ENCODE measurements around the gene SUN2.

SUN2 gene

DNA sequence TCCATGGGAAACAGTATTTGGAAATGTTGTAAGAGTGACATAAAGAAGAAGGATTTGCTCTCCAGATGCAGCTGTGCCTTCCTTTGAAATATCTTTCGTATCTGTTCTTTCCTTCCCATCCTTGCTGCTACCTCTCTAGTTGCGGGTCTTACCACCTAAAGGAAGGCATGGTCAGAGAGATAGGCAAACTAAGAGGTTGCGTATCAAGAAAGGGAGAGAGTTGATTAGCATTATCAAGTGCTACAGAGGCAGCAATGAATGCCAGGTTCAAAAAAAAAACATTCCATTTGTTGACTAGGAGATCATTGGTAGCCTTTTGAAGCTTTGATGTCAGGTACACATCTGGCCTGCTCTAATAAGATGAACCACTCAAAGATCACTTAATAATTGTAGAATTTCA lies 45.4 kb downstream of the SUN2 start:
- Histone ChIP-seq H3K36me3 (ENCODE audit: control insufficient read depth, insufficient read depth, low read length, severe bottlenecking) (peaks cover 9% of the 10 kb centered on the region), H3K4me1 (ENCODE audit: control insufficient read depth, insufficient read depth, low read length) (peaks cover 12% of the 10 kb centered on the region), H3K4me3 (ENCODE audit: low read length) (no peak overlapping the region), H3K27me3 (replicated peaks; ENCODE audit: control insufficient read depth, insufficient read depth, low read length) (no peaks in the 10 kb centered on the region), H3K9ac (ENCODE audit: low read length) (no peak overlapping the region), H3K9me3 (ENCODE audit: control insufficient read depth, low read length) (no peaks in the 10 kb centered on the region)
- no peak for DNase-seq (ENCODE audit: low read depth)

DNA sequence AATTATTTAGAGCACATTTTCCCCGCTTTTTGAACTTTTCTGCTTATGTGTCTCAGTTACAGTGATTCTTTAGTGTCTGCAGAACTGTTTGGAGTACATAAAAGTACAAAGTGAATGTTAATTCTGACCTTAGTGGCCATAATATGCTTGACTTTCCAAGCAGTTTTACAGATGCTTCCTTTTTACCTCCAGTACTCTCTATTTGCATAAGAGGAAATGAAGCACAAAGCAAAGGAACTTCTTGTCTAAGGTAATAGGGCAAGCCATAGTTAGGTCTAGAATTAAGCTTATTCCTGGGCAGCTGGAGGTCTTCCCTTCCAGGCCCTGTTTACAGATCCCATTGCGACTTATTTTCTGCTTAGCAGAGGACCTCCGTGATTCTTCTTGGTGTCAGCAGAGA lies 46.5 kb downstream of the SUN2 start:
- Histone ChIP-seq H3K4me3 (ENCODE audit: low read length) (no peak overlapping the region), H3K4me1 (ENCODE audit: control insufficient read depth, insufficient read depth, low read length) (peaks cover 19% of the 10 kb centered on the region), H3K9me3 (ENCODE audit: control insufficient read depth, low read length) (no peaks in the 10 kb centered on the region), H3K27me3 (replicated peaks; ENCODE audit: control insufficient read depth, insufficient read depth, low read length) (no peaks in the 10 kb centered on the region), H3K9ac (ENCODE audit: low read length) (no peak overlapping the region), H3K36me3 (ENCODE audit: control insufficient read depth, insufficient read depth, low read length, severe bottlenecking) (peaks cover 9% of the 10 kb centered on the region)
- no peak for DNase-seq (ENCODE audit: low read depth)

DNA sequence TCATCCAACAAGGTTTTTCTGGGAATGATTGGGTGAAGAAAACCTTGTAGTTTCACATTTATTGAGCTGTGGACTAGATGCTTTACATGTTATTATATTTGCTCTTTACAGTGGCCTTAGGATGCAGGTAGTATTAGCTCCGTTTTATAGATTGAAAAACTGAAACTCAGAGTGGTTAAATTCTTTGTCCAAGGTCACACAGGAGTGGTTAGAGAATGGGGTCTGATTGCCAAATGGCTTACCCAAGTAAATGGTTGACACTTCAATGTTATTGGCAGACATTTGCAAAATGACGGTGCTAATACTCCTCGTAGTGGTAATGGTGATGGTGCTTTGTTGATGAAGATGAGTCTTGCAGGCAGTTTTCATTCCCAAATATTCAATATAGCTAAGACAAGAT lies 47.8 kb downstream of the SUN2 start:
- Histone ChIP-seq H3K4me3 (ENCODE audit: low read length) (no peak overlapping the region), H3K4me1 (ENCODE audit: control insufficient read depth, insufficient read depth, low read length) (peaks cover 19% of the 10 kb centered on the region), H3K36me3 (ENCODE audit: control insufficient read depth, insufficient read depth, low read length, severe bottlenecking) (peaks cover 9% of the 10 kb centered on the region)

DNA sequence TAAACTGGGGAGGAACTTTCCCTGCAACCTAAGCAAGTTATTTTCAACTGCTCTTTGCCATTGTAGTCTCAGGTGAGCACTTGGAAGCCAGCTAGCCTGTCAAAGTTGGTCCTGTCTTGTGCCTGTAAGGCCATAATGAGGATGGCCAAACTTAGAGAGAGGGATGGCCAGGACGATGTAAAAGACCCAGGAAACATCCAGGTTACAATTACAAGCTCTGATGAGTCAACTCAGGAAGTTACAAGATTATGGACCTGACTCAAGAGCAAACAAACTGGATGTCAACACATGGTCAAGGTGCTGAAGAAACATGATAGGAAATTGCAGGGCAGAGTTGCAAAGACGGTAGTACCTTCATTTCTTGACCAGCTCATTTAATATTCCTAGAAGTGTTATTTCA lies 48.5 kb downstream of the SUN2 start:
- Histone ChIP-seq H3K27me3 (replicated peaks; ENCODE audit: control insufficient read depth, insufficient read depth, low read length) (no peaks in the 10 kb centered on the region), H3K4me1 (ENCODE audit: control insufficient read depth, insufficient read depth, low read length) (peaks cover 19% of the 10 kb centered on the region), H3K4me3 (ENCODE audit: low read length) (peak overlapping the region; percentile 83), H3K9ac (ENCODE audit: low read length) (peak overlapping the region; percentile 91), H3K36me3 (ENCODE audit: control insufficient read depth, insufficient read depth, low read length, severe bottlenecking) (peaks cover 9% of the 10 kb centered on the region), H3K9me3 (ENCODE audit: control insufficient read depth, low read length) (no peaks in the 10 kb centered on the region)
- peak; percentile 51 for DNase-seq (ENCODE audit: low read depth)

More for the DNA sequence above, 47.8 kb downstream of the SUN2 start:
- no peak for DNase-seq (ENCODE audit: low read depth)
- no peak overlapping the region for H3K9ac ChIP-seq (ENCODE audit: low read length)
- no peaks in the 10 kb centered on the region for H3K9me3 ChIP-seq (ENCODE audit: control insufficient read depth, low read length)
- no peaks in the 10 kb centered on the region for H3K27me3 ChIP-seq (replicated peaks; ENCODE audit: control insufficient read depth, insufficient read depth, low read length)

DNA sequence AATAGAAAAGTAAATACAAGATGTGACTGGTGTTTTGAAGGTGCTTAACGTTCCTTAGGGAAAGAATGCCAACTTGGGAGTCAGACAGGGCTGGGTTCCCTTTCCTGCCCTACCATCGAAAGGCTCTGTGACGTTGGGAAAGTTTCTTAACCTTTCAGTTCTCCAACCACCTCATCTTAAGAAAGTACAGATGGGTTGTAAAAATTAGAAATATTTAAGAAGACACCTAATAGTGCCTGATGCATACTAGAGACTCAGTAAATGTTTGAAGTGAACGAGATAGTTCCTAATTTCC lies 49.0 kb downstream of the SUN2 start:
- no peaks in the 10 kb centered on the region for H3K27me3 ChIP-seq (replicated peaks; ENCODE audit: control insufficient read depth, insufficient read depth, low read length)
- peaks cover 19% of the 10 kb centered on the region for H3K4me1 ChIP-seq (ENCODE audit: control insufficient read depth, insufficient read depth, low read length)
- H3K4me3 ChIP-seq (ENCODE audit: low read length) = peak overlapping the region; percentile 83
- H3K36me3 ChIP-seq (ENCODE audit: control insufficient read depth, insufficient read depth, low read length, severe bottlenecking) = peaks cover 9% of the 10 kb centered on the region
- H3K9me3 ChIP-seq (ENCODE audit: control insufficient read depth, low read length) = no peaks in the 10 kb centered on the region
- DNase-seq (ENCODE audit: low read depth) = peak; percentile 57
- H3K9ac ChIP-seq (ENCODE audit: low read length) = peak overlapping the region; percentile 91

DNA sequence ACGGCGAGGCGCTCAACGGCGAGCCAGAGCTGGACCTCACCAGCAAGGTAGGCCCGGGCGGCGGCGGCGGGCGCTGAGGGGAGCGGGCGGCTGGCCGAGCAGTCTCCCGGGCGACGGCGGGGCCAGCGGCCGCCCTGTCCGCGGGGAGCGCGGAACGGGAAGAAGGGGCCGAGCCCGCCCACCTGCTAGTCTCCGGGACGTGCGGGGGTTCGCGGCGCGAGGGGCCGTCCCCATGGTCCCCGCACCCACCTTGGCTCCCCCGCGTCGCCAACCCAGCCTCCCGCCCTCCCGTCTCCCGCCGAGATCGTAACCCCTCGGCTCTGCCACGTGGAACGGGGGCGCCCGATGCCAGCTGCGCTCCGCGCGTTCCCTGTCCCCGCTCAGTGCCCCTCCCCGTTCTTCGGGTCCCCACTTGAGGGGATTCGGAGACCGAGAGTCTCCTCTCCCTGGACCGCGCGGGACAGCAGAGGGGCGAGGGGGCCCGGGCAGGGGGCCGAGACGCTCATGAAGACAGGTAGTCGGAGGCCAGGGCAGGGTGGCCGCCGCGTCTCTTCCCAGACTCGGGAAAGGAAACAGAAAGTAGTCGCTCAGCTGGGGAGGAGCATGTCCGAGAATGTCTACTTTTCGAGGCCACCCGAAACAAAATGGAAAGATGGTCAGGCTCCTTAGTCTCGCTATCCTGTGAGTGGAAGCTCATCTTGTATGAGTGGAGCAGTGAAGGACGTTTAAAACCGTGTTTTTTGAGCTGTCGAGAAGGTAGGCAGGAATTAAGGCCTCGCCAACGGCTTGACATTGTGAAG lies 49.5 kb downstream of the SUN2 start:
- H3K36me3 ChIP-seq (ENCODE audit: control insufficient read depth, insufficient read depth, low read length, severe bottlenecking) = peaks cover 9% of the 10 kb centered on the region
- H3K4me3 ChIP-seq (ENCODE audit: low read length) = peak overlapping the region; percentile 83
- H3K9ac ChIP-seq (ENCODE audit: low read length) = peak overlapping the region; percentile 91
- H3K9me3 ChIP-seq (ENCODE audit: control insufficient read depth, low read length) = no peaks in the 10 kb centered on the region
- peak; percentile 78 for DNase-seq (ENCODE audit: low read depth)
- peaks cover 22% of the 10 kb centered on the region for H3K4me1 ChIP-seq (ENCODE audit: control insufficient read depth, insufficient read depth, low read length)
- H3K27me3 ChIP-seq (replicated peaks; ENCODE audit: control insufficient read depth, insufficient read depth, low read length) = no peaks in the 10 kb centered on the region

DNA sequence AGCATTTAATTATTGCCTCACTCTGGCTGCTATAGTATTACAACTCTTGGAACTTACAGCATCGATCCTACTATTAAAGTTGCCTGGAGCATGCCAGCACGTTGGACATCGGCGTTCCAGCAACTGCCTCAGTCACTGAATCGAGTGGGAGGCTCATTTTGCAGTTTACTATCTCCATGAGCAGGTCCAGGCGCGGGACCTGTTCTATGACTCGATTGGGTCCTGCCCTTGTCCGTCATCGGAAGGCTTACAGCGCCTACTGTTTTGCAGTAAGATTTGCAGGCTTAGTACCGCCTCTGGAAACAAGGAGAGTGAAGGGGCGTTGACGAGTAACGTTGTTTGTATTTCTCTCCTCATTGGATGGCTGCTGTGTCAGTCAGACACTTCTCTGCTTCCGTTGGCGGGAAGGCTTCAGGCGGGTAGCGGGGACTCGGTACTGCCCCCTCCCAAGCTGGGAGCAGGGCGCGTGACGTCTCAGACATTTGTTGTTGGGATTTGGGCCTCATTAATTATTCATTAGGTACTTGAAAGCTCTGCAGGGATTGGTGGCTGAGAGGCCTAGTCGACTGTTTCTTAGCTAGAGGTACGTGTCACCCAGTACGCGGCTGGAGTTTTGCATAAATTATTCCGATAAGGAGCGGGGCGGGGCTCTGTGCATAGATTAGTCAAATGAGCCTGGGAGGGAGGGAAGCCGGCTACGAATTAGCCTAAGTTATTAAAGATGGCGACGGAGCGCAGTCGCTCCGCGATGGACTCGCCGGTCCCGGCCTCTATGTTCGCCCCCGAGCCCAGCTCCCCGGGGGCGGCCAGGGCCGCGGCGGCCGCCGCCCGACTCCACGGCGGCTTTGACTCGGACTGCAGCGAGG lies 50.3 kb downstream of the SUN2 start, which contains the start of gene GTPBP1:
Gene GTPBP1, plus strand, starts transcription at position 710 of the 866 bp plus-strand sequence. Its CDS starts 12 bp downstream, at position 722.
- peak within 1 kb of the TSS; percentile 83 for H3K4me3 ChIP-seq (ENCODE audit: low read length)
- H3K9me3 ChIP-seq (ENCODE audit: control insufficient read depth, low read length) = no peaks in the 10 kb centered on the region
- H3K9ac ChIP-seq (ENCODE audit: low read length) = peak within 1 kb of the TSS; percentile 91
- DNase-seq (ENCODE audit: low read depth) = peak; percentile 100
- H3K36me3 ChIP-seq (ENCODE audit: control insufficient read depth, insufficient read depth, low read length, severe bottlenecking) = peaks cover 9% of the 10 kb centered on the region
- peaks cover 24% of the 10 kb centered on the region for H3K4me1 ChIP-seq (ENCODE audit: control insufficient read depth, insufficient read depth, low read length)
- H3K27me3 ChIP-seq (replicated peaks; ENCODE audit: control insufficient read depth, insufficient read depth, low read length) = no peaks in the 10 kb centered on the region

DNA sequence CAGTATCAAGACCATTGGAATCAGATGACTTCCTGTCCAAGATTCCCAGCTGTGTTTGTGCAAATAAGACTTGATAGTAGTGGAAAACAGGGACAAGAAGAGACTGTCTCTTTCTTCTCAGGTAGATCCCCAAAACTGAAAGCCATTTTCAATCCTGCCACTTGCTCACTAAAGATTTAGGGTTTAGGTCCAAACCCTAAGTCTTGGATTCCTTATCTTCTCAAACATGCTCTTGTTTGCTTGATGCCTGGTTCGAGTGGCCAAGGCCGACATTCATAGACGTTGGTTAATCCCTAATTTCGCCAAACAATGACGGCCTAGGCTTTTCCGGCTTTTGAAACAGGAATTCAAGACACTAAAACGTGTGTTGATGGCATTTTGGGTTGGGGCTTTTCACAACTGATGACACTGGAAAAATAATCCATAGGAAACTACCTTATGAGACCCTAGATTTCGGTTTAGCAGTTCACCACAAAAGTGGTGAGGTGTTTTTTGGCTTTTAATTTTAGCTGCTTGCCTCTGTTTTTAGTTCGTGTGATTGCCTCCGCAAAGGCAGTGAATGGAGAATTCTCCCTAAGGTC lies 51.1 kb downstream of the SUN2 start:
- Histone ChIP-seq H3K4me3 (ENCODE audit: low read length) (peak overlapping the region; percentile 74), H3K36me3 (ENCODE audit: control insufficient read depth, insufficient read depth, low read length, severe bottlenecking) (peaks cover 3% of the 10 kb centered on the region), H3K9me3 (ENCODE audit: control insufficient read depth, low read length) (no peaks in the 10 kb centered on the region), H3K9ac (ENCODE audit: low read length) (peak overlapping the region; percentile 54), H3K27me3 (replicated peaks; ENCODE audit: control insufficient read depth, insufficient read depth, low read length) (no peaks in the 10 kb centered on the region), H3K4me1 (ENCODE audit: control insufficient read depth, insufficient read depth, low read length) (peaks cover 26% of the 10 kb centered on the region)
- DNase-seq (ENCODE audit: low read depth) = no peak

DNA sequence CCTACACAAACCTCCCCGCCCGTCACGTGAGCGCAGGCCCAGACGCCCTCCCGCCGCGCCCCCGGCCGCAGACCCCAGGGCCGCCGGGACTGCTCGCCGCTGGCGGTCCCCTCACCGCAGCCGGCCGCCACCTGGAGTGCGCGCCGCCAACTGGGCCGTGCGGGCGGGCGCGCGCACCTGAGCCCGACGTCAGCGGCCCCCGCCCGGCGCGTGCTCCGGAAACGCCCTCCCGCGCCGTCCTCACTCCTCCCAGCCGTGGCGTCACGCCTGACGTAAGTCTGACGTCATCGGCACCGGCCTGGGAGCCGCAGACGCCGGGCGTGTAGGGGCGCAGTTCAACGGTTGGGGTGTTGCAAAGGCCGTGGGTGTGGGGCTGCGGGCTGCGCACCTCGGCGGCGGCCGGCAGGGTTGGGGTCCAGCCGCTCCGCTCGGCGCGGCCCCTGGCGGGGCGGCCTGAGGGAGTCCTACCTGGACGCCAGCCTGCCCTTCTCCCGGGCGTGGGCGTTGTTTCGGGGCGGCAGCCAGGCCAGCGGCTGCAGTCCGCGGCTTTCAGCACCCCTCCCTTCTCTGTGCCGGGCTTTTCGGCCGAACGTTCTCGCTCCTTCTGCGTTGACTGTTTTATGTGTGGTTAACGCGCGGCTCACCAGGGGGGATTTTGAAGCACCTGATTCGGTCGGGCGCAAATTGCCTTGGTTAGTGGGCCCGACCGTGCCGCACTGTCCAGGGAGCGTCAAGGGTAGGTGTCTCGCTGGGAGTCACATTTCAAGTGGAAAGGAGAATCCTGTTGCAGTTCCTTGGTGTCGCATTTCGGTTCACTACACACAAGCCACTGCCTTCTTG lies 54.8 kb downstream of the SUN2 start, which contains the start of gene JOSD1:
Gene JOSD1, minus strand, starts transcription at position 155 of the 840 bp plus-strand sequence. CDS start 956 bp downstream, outside the sequence.
- Histone ChIP-seq H3K4me1 (ENCODE audit: control insufficient read depth, insufficient read depth, low read length) (peaks cover 50% of the 10 kb centered on the region), H3K27me3 (replicated peaks; ENCODE audit: control insufficient read depth, insufficient read depth, low read length) (no peaks in the 10 kb centered on the region), H3K4me3 (ENCODE audit: low read length) (peak within 1 kb of the TSS; percentile 93), H3K9me3 (ENCODE audit: control insufficient read depth, low read length) (no peaks in the 10 kb centered on the region), H3K9ac (ENCODE audit: low read length) (peak within 1 kb of the TSS; percentile 92), H3K36me3 (ENCODE audit: control insufficient read depth, insufficient read depth, low read length, severe bottlenecking) (no peaks in the 10 kb centered on the region)
- peak; percentile 97 for DNase-seq (ENCODE audit: low read depth)

DNA sequence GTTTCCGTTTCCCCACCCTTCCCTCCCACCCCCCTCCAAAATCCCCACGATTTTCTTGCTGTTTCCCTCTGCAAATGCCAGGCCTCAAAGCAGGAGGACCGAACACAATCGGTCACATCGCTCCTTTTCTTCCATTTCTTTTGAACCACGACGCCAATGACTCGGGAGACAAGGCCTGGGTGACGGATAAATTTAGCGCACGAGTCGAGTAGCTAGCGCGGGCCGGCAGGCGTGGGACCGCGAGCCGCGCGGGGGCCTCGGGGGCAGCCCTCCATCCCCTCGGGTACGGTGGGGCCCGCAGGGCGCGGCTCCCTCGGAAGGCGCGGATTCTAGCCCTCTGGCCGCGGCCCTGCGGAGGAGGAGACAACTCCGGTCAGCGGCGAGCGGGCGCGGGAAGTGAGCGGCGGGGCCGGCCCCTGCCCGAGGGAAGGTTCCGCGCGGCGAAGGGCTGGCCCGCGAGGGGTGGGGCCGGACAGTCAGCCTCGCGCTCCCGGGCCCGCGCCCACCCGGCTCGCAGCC lies 55.5 kb downstream of the SUN2 start:
- Histone ChIP-seq H3K4me1 (ENCODE audit: control insufficient read depth, insufficient read depth, low read length) (peaks cover 50% of the 10 kb centered on the region), H3K4me3 (ENCODE audit: low read length) (peak overlapping the region; percentile 93), H3K27me3 (replicated peaks; ENCODE audit: control insufficient read depth, insufficient read depth, low read length) (no peaks in the 10 kb centered on the region), H3K9ac (ENCODE audit: low read length) (peak overlapping the region; percentile 92), H3K9me3 (ENCODE audit: control insufficient read depth, low read length) (no peaks in the 10 kb centered on the region), H3K36me3 (ENCODE audit: control insufficient read depth, insufficient read depth, low read length, severe bottlenecking) (no peaks in the 10 kb centered on the region)
- DNase-seq (ENCODE audit: low read depth) = peak; percentile 78
